GM23338 (cell line): Measurements from ENCODE around the gene SOHLH2. TPM values are rescaled to one million over a fixed set of nuclear protein-coding genes. Genes with fewer than 3 reads are reported as not detected.

Source experiments
- ATAC-seq: fragments of 200-7000 bp; cut with Tn5 transposase; 3 replicates; pipeline ENCODE4 v1.9.1; 2020
- DNase-seq: peaks from one replicate; pipeline ENCODE4 v3.0.0-alpha.2; 2015; ENCODE audit warnings: low spot score
- H2AFZ ChIP-seq: fragments of 200-600 bp; sonication (generic); 2 replicates; pipeline ENCODE4 v1.8.0; 2016; ENCODE audit warnings: antibody characterized with exemption, mild to moderate bottlenecking, moderate library complexity
- H3F3A ChIP-seq: fragments of 200-600 bp; sonication (generic); replicated peaks from 2 replicates; pipeline ENCODE4 v1.8.0; 2017; ENCODE audit warnings: antibody characterized with exemption, mixed run types, low read depth
- H3K27ac ChIP-seq: fragments of 200-600 bp; sonication (generic); 2 replicates; pipeline ENCODE4 v1.6.1; 2016; ENCODE audit warnings: low read depth
- H3K27me3 ChIP-seq: fragments of 200-600 bp; sonication (generic); 2 replicates; pipeline ENCODE4 v1.8.0; 2016; ENCODE audit warnings: mild to moderate bottlenecking, mixed run types, moderate library complexity; ENCODE audit not compliant: insufficient read depth
- H3K36me3 ChIP-seq: fragments of 200-600 bp; sonication (generic); 2 replicates; pipeline ENCODE4 v1.8.0; 2016; ENCODE audit warnings: mild to moderate bottlenecking; ENCODE audit not compliant: insufficient read depth
- H3K4me1 ChIP-seq: fragments of 200-600 bp; sonication (generic); 2 replicates; pipeline ENCODE4 v1.8.0; 2016; ENCODE audit warnings: mild to moderate bottlenecking, moderate library complexity; ENCODE audit not compliant: insufficient read depth
- H3K4me2 ChIP-seq: fragments of 200-600 bp; sonication (generic); 2 replicates; pipeline ENCODE4 v1.7.1; 2017; ENCODE audit warnings: mixed run types
- H3K4me3 ChIP-seq: fragments of 200-600 bp; sonication (generic); 2 replicates; pipeline ENCODE4 v1.6.1; 2016; ENCODE audit warnings: mixed run types
- H3K79me2 ChIP-seq: fragments of 200-600 bp; sonication (generic); replicated peaks from 2 replicates; pipeline ENCODE4 v1.8.0; 2017; ENCODE audit warnings: mild to moderate bottlenecking; ENCODE audit not compliant: insufficient read depth
- H3K9me2 ChIP-seq: fragments of 200-600 bp; sonication (generic); 2 replicates; pipeline ENCODE4 v1.8.0; 2017; ENCODE audit not compliant: insufficient read depth
- H4K20me1 ChIP-seq: fragments of 200-600 bp; sonication (generic); replicated peaks from 2 replicates; pipeline ENCODE4 v1.8.0; 2017; ENCODE audit warnings: mild to moderate bottlenecking; ENCODE audit not compliant: insufficient read depth
- H3K27ac Mint-ChIP-seq: 2 replicates; pipeline ENCODE4 v1.8.0; 2020; ENCODE audit warnings: inconsistent platforms, mild to moderate bottlenecking, moderate library complexity, mixed read lengths
- H3K27me3 Mint-ChIP-seq: 3 replicates; pipeline ENCODE4 v1.8.0; 2022; ENCODE audit warnings: low read depth, mild to moderate bottlenecking, moderate library complexity, mixed read lengths, inconsistent platforms; ENCODE audit not compliant: insufficient read depth, poor library complexity
- H3K36me3 Mint-ChIP-seq: 3 replicates; pipeline ENCODE4 v1.8.0; 2021; ENCODE audit warnings: low read depth, mild to moderate bottlenecking, inconsistent platforms, moderate library complexity, mixed read lengths
- H3K4me1 Mint-ChIP-seq: 3 replicates; pipeline ENCODE4 v1.8.0; 2020; ENCODE audit warnings: mild to moderate bottlenecking, inconsistent platforms, mixed read lengths
- H3K4me3 Mint-ChIP-seq: 3 replicates; pipeline ENCODE4 v1.8.0; 2021; ENCODE audit warnings: moderate library complexity, mild to moderate bottlenecking, inconsistent platforms, mixed read lengths
- H3K9me3 Mint-ChIP-seq: 3 replicates; pipeline ENCODE4 v1.8.0; 2020; ENCODE audit warnings: moderate library complexity, mild to moderate bottlenecking, inconsistent platforms, mixed read lengths
- CREB1 ChIP-seq: fragments of 250-450 bp; sonication (Bioruptor Pico); IDR thresholded peaks from 2 replicates; pipeline ENCODE4 v1.5.0; 2020; ENCODE audit warnings: low read depth, mild to moderate bottlenecking, moderate library complexity
- EZH2 ChIP-seq: fragments of 200-600 bp; sonication (generic); IDR thresholded peaks from one replicate; pipeline ENCODE4 v1.8.0; 2017; ENCODE audit warnings: antibody characterized with exemption, mild to moderate bottlenecking, low read depth; ENCODE audit not compliant: unreplicated experiment
- EZH2phosphoT487 ChIP-seq: fragments of 200-600 bp; sonication (generic); IDR thresholded peaks from one replicate; pipeline ENCODE4 v1.8.1; 2018; ENCODE audit warnings: antibody characterized with exemption; ENCODE audit not compliant: unreplicated experiment
- JUNB ChIP-seq: IDR thresholded peaks from one replicate; pipeline ENCODE4 v1.6.1; 2016; ENCODE audit warnings: antibody characterized with exemption; ENCODE audit not compliant: unreplicated experiment
- NANOG ChIP-seq: IDR thresholded peaks from 2 replicates; pipeline ENCODE4 v1.6.1; 2016; ENCODE audit warnings: antibody characterized with exemption, borderline replicate concordance
- POLR2AphosphoS5 ChIP-seq: IDR thresholded peaks from 2 replicates; pipeline ENCODE4 v1.6.1; 2016; ENCODE audit warnings: antibody characterized with exemption, low read depth
- STAT1 ChIP-seq: IDR thresholded peaks from one replicate; pipeline ENCODE4 v1.6.1; 2016; ENCODE audit warnings: antibody characterized with exemption; ENCODE audit not compliant: unreplicated experiment
- ZNF114 ChIP-seq: fragments of 250-450 bp; sonication (Bioruptor Pico); IDR thresholded peaks from 2 replicates; pipeline ENCODE4 v1.5.0; 2020; ENCODE audit warnings: mild to moderate bottlenecking, moderate library complexity
- ZNF331 ChIP-seq: fragments of 250-450 bp; sonication (Bioruptor Pico); IDR thresholded peaks from 2 replicates; pipeline ENCODE4 v1.5.0; 2020; ENCODE audit warnings: low read depth, mild to moderate bottlenecking, moderate library complexity
- polyA plus RNA-seq: library from polyadenylated mRNA; unstranded; fragments of >200 nt; fragmentation: Nextera tagmentation; extraction: Ambion mirVana; gene quantifications from 2 replicates; pipeline ENCODE4 v1.2.1, GENCODE V29; 2016
- total RNA-seq: library from RNA; depleted of rRNA; stranded (reverse); fragments of >200 nt; shearing (Covaris generic); gene quantifications from 2 replicates; pipeline ENCODE4 v1.2.3, GENCODE V29; 2014
- TF ChIP-seq, protein P1 (sequence below), 2 experiments: fragments of 200-600 bp in 1 of 2; sonication (generic) in 1 of 2; conservative IDR thresholded peaks; 2 replicates each; pipeline versions ENCODE4 v1.5.1 to v1.6.1; 2016 to 2017; ENCODE audit warnings: antibody characterized with exemption in 2 of 2, low read depth in 2 of 2, mild to moderate bottlenecking in 2 of 2, moderate library complexity in 1 of 2
- TF ChIP-seq, protein P2 (sequence below): IDR thresholded peaks from one replicate; pipeline ENCODE4 v1.6.1; 2018; ENCODE audit warnings: antibody characterized with exemption; ENCODE audit not compliant: unreplicated experiment
- TF ChIP-seq, protein P3 (sequence below): IDR thresholded peaks from 2 replicates; pipeline ENCODE4 v1.6.1; 2016; ENCODE audit warnings: antibody characterized with exemption
- TF ChIP-seq, protein P4 (sequence below): fragments of 250-450 bp; sonication (Bioruptor Pico); IDR thresholded peaks from 2 replicates; pipeline ENCODE4 v1.5.0; 2020; ENCODE audit warnings: mild to moderate bottlenecking, moderate library complexity

The SOHLH2 gene
- total and polyA plus RNA-seq, 2 experiments from 2014 or later, result 1.8 to 2.8 TPM

GRCh38 chr13:36261011-36261410 is 46.7 kb upstream of the SOHLH2 start:
- no peaks in the 10 kb centered on the region for H3K36me3 ChIP-seq
- no peak overlapping the region for H3K27ac ChIP-seq
- ATAC-seq (no peak), DNase-seq (no peak)
- Mint-ChIP-seq H3K9me3 (no peaks in the 10 kb centered on the region), H3K4me3 (no peak overlapping the region), H3K36me3 (peaks cover 2% of the 10 kb centered on the region; the same call in 1 of the 3 replicates), H3K27ac (no peak overlapping the region), H3K4me1 (peaks cover 10% of the 10 kb centered on the region), H3K27me3 (peaks cover 6% of the 10 kb centered on the region)
- no peak overlapping the region for H3K4me2 ChIP-seq
- peaks cover 13% of the 10 kb centered on the region for H3K9me2 ChIP-seq
- H2AFZ ChIP-seq, result no peak overlapping the region
- no peak for TF ChIP-seq ZNF114 (CRISPR knock-in tag)
- TF ChIP-seq STAT1, result no peak
- no peak for TF ChIP-seq NANOG
- TF ChIP-seq EZH2phosphoT487, result no peak
- TF ChIP-seq EZH2, result no peak
- TF ChIP-seq, protein P1, sequence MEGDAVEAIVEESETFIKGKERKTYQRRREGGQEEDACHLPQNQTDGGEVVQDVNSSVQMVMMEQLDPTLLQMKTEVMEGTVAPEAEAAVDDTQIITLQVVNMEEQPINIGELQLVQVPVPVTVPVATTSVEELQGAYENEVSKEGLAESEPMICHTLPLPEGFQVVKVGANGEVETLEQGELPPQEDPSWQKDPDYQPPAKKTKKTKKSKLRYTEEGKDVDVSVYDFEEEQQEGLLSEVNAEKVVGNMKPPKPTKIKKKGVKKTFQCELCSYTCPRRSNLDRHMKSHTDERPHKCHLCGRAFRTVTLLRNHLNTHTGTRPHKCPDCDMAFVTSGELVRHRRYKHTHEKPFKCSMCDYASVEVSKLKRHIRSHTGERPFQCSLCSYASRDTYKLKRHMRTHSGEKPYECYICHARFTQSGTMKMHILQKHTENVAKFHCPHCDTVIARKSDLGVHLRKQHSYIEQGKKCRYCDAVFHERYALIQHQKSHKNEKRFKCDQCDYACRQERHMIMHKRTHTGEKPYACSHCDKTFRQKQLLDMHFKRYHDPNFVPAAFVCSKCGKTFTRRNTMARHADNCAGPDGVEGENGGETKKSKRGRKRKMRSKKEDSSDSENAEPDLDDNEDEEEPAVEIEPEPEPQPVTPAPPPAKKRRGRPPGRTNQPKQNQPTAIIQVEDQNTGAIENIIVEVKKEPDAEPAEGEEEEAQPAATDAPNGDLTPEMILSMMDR (conservative IDR thresholded peaks at IDR 0.05; ENCODE audit: low read depth in 2 of 2), result no peak
- no peak for TF ChIP-seq ZNF331 (CRISPR knock-in tag)
- no peak for TF ChIP-seq JUNB
- no peak for TF ChIP-seq POLR2AphosphoS5
- TF ChIP-seq, protein P2, sequence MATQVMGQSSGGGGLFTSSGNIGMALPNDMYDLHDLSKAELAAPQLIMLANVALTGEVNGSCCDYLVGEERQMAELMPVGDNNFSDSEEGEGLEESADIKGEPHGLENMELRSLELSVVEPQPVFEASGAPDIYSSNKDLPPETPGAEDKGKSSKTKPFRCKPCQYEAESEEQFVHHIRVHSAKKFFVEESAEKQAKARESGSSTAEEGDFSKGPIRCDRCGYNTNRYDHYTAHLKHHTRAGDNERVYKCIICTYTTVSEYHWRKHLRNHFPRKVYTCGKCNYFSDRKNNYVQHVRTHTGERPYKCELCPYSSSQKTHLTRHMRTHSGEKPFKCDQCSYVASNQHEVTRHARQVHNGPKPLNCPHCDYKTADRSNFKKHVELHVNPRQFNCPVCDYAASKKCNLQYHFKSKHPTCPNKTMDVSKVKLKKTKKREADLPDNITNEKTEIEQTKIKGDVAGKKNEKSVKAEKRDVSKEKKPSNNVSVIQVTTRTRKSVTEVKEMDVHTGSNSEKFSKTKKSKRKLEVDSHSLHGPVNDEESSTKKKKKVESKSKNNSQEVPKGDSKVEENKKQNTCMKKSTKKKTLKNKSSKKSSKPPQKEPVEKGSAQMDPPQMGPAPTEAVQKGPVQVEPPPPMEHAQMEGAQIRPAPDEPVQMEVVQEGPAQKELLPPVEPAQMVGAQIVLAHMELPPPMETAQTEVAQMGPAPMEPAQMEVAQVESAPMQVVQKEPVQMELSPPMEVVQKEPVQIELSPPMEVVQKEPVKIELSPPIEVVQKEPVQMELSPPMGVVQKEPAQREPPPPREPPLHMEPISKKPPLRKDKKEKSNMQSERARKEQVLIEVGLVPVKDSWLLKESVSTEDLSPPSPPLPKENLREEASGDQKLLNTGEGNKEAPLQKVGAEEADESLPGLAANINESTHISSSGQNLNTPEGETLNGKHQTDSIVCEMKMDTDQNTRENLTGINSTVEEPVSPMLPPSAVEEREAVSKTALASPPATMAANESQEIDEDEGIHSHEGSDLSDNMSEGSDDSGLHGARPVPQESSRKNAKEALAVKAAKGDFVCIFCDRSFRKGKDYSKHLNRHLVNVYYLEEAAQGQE, result no peak
- no peak for TF ChIP-seq CREB1 (CRISPR knock-in tag)
- TF ChIP-seq, protein P3, sequence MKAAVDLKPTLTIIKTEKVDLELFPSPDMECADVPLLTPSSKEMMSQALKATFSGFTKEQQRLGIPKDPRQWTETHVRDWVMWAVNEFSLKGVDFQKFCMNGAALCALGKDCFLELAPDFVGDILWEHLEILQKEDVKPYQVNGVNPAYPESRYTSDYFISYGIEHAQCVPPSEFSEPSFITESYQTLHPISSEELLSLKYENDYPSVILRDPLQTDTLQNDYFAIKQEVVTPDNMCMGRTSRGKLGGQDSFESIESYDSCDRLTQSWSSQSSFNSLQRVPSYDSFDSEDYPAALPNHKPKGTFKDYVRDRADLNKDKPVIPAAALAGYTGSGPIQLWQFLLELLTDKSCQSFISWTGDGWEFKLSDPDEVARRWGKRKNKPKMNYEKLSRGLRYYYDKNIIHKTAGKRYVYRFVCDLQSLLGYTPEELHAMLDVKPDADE, result no peak
- TF ChIP-seq, protein P4, sequence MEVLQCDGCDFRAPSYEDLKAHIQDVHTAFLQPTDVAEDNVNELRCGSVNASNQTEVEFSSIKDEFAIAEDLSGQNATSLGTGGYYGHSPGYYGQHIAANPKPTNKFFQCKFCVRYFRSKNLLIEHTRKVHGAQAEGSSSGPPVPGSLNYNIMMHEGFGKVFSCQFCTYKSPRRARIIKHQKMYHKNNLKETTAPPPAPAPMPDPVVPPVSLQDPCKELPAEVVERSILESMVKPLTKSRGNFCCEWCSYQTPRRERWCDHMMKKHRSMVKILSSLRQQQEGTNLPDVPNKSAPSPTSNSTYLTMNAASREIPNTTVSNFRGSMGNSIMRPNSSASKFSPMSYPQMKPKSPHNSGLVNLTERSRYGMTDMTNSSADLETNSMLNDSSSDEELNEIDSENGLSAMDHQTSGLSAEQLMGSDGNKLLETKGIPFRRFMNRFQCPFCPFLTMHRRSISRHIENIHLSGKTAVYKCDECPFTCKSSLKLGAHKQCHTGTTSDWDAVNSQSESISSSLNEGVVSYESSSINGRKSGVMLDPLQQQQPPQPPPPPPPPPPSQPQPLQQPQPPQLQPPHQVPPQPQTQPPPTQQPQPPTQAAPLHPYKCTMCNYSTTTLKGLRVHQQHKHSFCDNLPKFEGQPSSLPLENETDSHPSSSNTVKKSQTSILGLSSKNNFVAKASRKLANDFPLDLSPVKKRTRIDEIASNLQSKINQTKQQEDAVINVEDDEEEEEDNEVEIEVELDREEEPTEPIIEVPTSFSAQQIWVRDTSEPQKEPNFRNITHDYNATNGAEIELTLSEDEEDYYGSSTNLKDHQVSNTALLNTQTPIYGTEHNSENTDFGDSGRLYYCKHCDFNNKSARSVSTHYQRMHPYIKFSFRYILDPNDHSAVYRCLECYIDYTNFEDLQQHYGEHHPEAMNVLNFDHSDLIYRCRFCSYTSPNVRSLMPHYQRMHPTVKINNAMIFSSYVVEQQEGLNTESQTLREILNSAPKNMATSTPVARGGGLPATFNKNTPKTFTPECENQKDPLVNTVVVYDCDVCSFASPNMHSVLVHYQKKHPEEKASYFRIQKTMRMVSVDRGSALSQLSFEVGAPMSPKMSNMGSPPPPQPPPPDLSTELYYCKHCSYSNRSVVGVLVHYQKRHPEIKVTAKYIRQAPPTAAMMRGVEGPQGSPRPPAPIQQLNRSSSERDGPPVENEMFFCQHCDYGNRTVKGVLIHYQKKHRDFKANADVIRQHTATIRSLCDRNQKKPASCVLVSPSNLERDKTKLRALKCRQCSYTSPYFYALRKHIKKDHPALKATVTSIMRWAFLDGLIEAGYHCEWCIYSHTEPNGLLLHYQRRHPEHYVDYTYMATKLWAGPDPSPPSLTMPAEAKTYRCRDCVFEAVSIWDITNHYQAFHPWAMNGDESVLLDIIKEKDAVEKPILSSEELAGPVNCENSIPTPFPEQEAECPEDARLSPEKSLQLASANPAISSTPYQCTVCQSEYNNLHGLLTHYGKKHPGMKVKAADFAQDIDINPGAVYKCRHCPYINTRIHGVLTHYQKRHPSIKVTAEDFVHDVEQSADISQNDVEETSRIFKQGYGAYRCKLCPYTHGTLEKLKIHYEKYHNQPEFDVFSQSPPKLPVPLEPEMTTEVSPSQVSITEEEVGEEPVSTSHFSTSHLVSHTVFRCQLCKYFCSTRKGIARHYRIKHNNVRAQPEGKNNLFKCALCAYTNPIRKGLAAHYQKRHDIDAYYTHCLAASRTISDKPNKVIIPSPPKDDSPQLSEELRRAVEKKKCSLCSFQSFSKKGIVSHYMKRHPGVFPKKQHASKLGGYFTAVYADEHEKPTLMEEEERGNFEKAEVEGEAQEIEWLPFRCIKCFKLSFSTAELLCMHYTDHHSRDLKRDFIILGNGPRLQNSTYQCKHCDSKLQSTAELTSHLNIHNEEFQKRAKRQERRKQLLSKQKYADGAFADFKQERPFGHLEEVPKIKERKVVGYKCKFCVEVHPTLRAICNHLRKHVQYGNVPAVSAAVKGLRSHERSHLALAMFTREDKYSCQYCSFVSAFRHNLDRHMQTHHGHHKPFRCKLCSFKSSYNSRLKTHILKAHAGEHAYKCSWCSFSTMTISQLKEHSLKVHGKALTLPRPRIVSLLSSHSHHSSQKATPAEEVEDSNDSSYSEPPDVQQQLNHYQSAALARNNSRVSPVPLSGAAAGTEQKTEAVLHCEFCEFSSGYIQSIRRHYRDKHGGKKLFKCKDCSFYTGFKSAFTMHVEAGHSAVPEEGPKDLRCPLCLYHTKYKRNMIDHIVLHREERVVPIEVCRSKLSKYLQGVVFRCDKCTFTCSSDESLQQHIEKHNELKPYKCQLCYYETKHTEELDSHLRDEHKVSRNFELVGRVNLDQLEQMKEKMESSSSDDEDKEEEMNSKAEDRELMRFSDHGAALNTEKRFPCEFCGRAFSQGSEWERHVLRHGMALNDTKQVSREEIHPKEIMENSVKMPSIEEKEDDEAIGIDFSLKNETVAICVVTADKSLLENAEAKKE, result no peak
- H3K4me3 ChIP-seq, result no peak overlapping the region
- H3K79me2 ChIP-seq, result no peaks in the 10 kb centered on the region
- H4K20me1 ChIP-seq, result no peaks in the 10 kb centered on the region
- H3F3A ChIP-seq, result no peaks in the 10 kb centered on the region
- H3K4me1 ChIP-seq, result no peaks in the 10 kb centered on the region
- H3K27me3 ChIP-seq, result no peaks in the 10 kb centered on the region
